ENCODE measurements around the gene SLAMF9.

Gene SLAMF9

DNA sequence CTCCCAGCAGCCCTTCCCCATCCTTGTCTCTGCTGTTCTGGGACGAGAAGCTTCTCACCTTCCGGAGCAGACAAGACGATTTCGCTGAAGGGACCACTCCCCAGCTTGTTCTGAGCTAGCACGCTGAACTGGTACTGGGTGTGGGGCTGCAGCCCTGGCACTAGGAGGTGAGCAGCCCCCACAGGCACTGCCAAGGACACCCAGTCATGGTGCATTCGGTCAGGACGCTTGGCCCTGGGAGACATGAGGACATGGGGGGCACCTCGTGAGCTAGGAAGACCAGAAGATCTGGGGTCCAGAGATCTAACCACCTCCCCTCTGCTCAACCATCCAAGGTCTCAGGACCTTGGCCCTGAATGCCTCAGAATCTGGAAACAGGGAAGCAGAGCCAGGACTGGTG is 23.4 kb downstream of the SLAMF9 start:
- DNase-seq (ENCODE audit: low spot score) (no peak), ATAC-seq (ENCODE audit: low read depth) (no peak)
- Histone ChIP-seq H3K4me1 (ENCODE audit: insufficient read depth, poor library complexity, severe bottlenecking) (peaks cover 11% of the 10 kb centered on the region), H3K36me3 (ENCODE audit: low read depth) (0 out of 2 replicates have a peak, but pooled peaks cover 4% of the 10 kb centered on the region), H3K27me3 (ENCODE audit: insufficient read depth, poor library complexity, severe bottlenecking) (no peaks in the 10 kb centered on the region), H3K4me3 (ENCODE audit: severe bottlenecking) (no peak overlapping the region), H3K27ac (ENCODE audit: poor library complexity, severe bottlenecking) (no peak overlapping the region), H3K9me3 (ENCODE audit: severe bottlenecking) (no peaks in the 10 kb centered on the region)
- TF ChIP-seq, protein P1, sequence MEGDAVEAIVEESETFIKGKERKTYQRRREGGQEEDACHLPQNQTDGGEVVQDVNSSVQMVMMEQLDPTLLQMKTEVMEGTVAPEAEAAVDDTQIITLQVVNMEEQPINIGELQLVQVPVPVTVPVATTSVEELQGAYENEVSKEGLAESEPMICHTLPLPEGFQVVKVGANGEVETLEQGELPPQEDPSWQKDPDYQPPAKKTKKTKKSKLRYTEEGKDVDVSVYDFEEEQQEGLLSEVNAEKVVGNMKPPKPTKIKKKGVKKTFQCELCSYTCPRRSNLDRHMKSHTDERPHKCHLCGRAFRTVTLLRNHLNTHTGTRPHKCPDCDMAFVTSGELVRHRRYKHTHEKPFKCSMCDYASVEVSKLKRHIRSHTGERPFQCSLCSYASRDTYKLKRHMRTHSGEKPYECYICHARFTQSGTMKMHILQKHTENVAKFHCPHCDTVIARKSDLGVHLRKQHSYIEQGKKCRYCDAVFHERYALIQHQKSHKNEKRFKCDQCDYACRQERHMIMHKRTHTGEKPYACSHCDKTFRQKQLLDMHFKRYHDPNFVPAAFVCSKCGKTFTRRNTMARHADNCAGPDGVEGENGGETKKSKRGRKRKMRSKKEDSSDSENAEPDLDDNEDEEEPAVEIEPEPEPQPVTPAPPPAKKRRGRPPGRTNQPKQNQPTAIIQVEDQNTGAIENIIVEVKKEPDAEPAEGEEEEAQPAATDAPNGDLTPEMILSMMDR (IDR thresholded peaks at IDR 0.05; ENCODE audit: poor library complexity, severe bottlenecking): no peak

DNA sequence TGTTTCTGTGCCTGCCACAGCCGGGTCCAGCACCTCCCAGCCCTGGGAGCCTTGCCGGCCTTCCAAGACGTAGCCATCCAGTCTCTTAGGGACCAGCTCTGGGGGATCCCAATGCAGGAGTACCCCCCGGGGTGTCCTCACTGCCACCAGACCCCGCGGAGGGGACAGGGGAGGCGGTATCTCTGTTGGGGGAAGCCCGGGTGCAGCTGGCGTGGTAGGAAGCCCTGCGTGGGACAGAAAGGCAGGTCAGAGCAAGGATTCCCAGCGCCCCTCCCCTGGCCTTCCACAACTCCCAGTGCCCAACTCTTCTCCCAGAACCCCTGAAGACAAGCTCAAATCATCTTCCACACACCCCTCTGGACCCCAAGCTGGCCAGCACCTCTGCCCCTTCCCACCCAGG is 23.8 kb downstream of the SLAMF9 start:
- ATAC-seq (ENCODE audit: low read depth) (no peak), DNase-seq (ENCODE audit: low spot score) (no peak)
- no peaks in the 10 kb centered on the region for H3K9me3 ChIP-seq (ENCODE audit: severe bottlenecking)
- H3K4me3 ChIP-seq (ENCODE audit: severe bottlenecking): no peak overlapping the region
- H3K36me3 ChIP-seq (ENCODE audit: low read depth): 0 out of 2 replicates have a peak, but pooled peaks cover 4% of the 10 kb centered on the region
- no peaks in the 10 kb centered on the region for H3K27me3 ChIP-seq (ENCODE audit: insufficient read depth, poor library complexity, severe bottlenecking)
- no peak overlapping the region for H3K27ac ChIP-seq (ENCODE audit: poor library complexity, severe bottlenecking)
- H3K4me1 ChIP-seq (ENCODE audit: insufficient read depth, poor library complexity, severe bottlenecking): peaks cover 11% of the 10 kb centered on the region
- TF ChIP-seq, protein P1 (IDR thresholded peaks at IDR 0.05; ENCODE audit: poor library complexity, severe bottlenecking): no peak

DNA sequence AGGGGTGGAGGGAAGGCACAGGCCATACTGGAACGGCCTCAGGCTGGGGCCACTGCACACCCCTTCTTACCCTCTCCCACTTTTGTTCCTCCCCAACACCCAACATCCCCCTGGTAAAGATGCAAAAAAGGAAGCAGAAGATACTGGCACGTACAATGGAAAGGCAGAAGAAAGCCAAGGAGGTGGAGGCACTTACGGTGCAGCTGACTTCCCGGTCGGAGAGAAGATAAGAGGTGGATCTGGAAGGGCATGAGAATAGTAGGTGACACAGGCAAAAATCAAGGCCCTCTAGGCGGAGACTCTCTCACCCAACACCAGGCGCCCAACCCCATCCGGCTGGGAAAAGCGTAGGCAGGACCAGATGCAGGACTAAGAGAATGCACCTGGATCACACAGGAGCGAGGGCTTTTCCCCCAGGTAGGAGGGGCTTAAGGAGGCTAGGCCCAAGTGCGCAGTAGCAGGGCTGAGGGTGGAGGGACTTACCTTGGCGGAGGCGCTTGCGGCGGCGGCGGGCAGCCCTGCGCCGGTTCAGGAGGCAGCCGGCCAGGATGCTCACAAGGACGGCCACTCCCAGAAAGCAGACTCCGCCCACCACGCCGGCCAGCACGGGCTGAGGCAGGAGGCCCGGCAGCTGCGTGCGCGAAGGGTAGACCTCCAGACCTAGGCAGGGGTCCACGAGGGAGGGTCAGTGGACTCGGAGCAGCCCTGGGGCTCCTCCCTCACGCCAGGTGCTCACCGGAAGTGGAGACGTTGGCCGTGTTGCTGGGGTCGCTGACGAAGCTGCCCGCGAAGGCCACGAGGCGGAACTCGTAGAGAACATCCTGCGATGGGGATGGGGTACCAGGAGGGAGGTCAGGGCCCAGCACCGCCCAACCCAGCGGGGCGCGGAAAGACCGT is 24.6 kb downstream of the SLAMF9 start:
- Histone ChIP-seq H3K4me3 (ENCODE audit: severe bottlenecking) (no peak overlapping the region), H3K36me3 (ENCODE audit: low read depth) (0 out of 2 replicates have a peak, but pooled peaks cover 4% of the 10 kb centered on the region)

DNA sequence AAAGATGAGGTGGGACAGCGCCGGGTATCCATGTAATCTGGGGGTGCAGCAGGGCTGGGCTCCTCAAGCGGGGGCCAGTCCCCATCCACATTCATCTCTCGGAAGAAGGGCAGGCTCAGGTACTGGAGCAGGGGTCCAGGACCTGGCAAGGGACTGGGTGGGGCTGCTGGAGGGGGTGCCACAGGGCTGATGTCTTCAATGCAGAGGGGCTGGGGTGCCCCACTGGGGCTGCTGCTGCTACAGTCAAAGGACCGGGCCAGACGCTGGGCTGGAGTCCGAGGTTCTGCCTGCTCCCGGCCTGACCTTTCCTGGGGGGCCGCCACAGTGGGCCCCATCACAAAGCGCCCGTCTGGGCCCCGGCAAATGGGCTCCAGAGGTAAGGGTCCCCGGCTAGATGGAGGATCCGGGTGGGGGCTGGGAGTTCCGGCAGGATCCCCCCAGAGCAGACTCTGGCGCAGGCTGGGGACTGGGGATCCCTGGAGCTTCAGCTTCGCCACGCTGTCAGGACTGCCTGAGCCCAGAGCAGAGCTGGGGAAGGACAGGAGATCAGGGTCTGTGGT is 25.5 kb downstream of the SLAMF9 start:
- DNase-seq (ENCODE audit: low spot score) (no peak), ATAC-seq (ENCODE audit: low read depth) (no peak)
- Histone ChIP-seq H3K27me3 (ENCODE audit: insufficient read depth, poor library complexity, severe bottlenecking) (no peaks in the 10 kb centered on the region), H3K9me3 (ENCODE audit: severe bottlenecking) (no peaks in the 10 kb centered on the region), H3K27ac (ENCODE audit: poor library complexity, severe bottlenecking) (no peak overlapping the region), H3K4me1 (ENCODE audit: insufficient read depth, poor library complexity, severe bottlenecking) (peaks cover 9% of the 10 kb centered on the region), H3K36me3 (ENCODE audit: low read depth) (peaks cover 4% of the 10 kb centered on the region; the same call in 1 of the 2 replicates), H3K4me3 (ENCODE audit: severe bottlenecking) (no peak overlapping the region)
- TF ChIP-seq, protein P1 (IDR thresholded peaks at IDR 0.05; ENCODE audit: poor library complexity, severe bottlenecking): no peak

More for the DNA sequence above, 24.6 kb downstream of the SLAMF9 start:
- H3K27me3 ChIP-seq (ENCODE audit: insufficient read depth, poor library complexity, severe bottlenecking): no peaks in the 10 kb centered on the region
- peaks cover 11% of the 10 kb centered on the region for H3K4me1 ChIP-seq (ENCODE audit: insufficient read depth, poor library complexity, severe bottlenecking)
- no peak overlapping the region for H3K27ac ChIP-seq (ENCODE audit: poor library complexity, severe bottlenecking)
- ATAC-seq (ENCODE audit: low read depth): no peak
- TF ChIP-seq, protein P1 (IDR thresholded peaks at IDR 0.05; ENCODE audit: poor library complexity, severe bottlenecking): no peak
- no peaks in the 10 kb centered on the region for H3K9me3 ChIP-seq (ENCODE audit: severe bottlenecking)
- no peak for DNase-seq (ENCODE audit: low spot score)
